Embryonic facial prominence (tissue), 1 donor: ENCODE data around the gene TCF3.
"Not testable (repeated sequence)": the region's sequence is repeated elsewhere in the genome, so short reads cannot be mapped to it uniquely, and the experiment has no call there.

Source experiments
- DNase-seq: peaks from one replicate; pipeline ENCODE4 v3.0.0-alpha.2; 2016; ENCODE audit errors: extremely low spot score

The TCF3 gene

DNA sequence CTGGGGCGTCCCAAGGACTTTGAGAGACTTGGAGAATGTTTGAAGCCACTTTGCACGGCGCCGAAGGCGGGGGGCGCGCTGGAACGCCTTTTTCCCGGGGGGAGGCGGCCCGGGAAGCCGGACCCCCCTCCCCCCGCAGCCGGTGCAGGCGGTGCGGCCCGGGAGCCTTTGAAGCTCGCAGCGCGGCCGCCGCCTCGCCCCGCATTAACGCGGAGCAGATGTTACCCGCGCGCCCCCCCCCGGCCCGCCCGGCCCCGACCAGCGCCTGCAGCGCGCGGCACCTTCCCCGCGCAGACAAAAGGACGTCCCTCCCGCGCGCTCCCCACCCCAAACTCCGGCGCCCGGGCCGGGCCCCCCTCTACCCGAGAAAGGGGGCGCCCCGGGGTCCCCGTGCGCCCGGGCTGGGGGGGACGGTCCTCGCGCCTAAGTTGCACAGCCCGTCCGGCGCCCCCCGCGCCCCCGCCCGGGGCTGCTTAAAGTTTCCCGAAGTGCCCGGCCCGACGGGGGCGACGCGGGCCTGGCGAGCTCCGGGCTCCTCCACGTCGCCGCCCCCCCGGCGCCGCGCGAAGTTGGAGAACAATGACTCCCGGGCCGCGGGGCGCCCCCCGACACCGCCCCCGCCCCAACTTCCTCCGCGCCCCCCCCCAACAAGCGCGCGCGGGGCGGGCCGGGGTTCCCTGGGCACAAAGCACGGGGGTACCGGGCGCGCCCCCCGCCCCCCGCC is 685 bp downstream of the TCF3 start:
- DNase-seq = no peak

- DNase-seq = peak; percentile 46
Observed at GRCh38 chr19:1650650-1651567, 1.5 kb downstream of the TCF3 start.

- DNase-seq = no peak
Observed at GRCh38 chr19:1649706-1650649, 2.4 kb downstream of the TCF3 start.

- no peak for DNase-seq
Observed at GRCh38 chr19:1648920-1649541, 3.4 kb downstream of the TCF3 start.

GRCh38 chr19:1648459-1648849 is 4.0 kb downstream of the TCF3 start:
- DNase-seq = no peak

GRCh38 chr19:1647501-1648458 is 4.6 kb downstream of the TCF3 start:
- no peak for DNase-seq

GRCh38 chr19:1646659-1647453 is 5.6 kb downstream of the TCF3 start:
- no peak for DNase-seq

GRCh38 chr19:1646149-1646548 is 6.3 kb downstream of the TCF3 start:
- DNase-seq = no peak

DNA sequence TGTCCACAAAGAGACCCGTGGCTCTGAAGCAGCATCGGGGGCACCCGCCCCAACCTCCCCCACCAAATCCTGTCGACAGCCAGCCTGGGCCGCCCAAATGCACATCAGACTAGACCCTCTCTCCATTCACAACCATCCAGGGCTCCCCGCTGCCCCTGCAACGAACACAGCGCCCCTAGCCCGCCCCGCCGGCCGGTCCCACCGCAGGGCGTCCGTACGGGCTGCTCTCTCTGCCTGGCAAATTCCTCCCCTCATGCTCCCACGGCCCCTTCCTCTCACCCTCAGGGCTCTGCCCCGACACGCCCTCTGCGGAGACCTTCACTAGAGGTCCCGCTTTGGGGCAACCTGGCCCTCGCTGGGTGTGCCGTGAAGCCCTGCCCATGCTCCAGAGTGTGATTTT is 7.1 kb downstream of the TCF3 start:
- DNase-seq = no peak

GRCh38 chr19:1644070-1644469 is 8.3 kb downstream of the TCF3 start:
- no peak for DNase-seq

GRCh38 chr19:1640893-1641448 is 11.4 kb downstream of the TCF3 start:
- not testable (repeated sequence) for DNase-seq

DNA sequence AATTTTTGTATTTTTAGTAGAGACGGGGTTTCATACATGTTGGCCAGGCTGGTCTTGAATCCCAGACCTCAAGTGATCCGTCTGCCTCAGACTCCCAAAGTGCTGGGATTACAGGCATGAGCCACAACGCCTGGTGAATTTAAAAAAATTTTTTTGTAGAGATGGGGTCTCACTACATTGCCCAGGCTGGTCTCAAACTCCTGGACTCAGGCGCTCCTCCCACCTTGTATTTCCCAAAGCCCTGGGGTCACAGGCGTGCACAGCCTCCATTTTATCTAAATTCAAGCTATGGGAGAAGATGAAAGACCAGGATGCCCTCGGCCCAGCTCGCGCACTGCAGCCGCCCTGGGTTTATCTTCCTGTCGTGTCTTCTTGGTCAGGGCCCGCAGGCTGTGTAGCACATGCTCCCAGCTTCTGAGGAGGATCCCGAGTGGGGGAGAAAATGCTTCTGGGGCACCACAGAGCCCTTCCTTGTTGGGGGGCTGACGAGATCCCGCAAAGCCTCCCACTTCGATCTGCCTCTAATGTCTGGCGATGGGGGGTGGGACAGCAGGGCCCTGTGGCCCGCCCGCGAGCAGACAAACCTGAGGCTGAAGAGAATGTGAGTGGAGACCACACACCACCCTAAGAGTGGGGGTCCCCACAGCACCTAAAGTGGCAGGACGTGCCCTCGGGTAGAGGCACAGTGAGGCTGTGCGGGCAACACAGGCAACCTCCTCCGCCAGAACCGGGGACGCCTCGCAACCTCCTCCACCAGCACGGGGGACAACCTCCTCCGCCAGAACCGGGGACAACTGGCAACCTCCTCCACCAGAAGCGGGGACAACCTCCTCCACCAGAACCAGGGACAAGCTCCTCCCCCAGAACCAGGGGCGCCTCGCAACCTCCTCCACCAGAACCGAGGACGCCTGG is 15.8 kb downstream of the TCF3 start:
- DNase-seq = no peak

GRCh38 chr19:1634938-1635243 is 17.5 kb downstream of the TCF3 start:
- no peak for DNase-seq

- no peak for DNase-seq
Observed at GRCh38 chr19:1634242-1634937, 18.0 kb downstream of the TCF3 start.

GRCh38 chr19:1633269-1633826 is 19.1 kb downstream of the TCF3 start:
- no peak for DNase-seq

DNA sequence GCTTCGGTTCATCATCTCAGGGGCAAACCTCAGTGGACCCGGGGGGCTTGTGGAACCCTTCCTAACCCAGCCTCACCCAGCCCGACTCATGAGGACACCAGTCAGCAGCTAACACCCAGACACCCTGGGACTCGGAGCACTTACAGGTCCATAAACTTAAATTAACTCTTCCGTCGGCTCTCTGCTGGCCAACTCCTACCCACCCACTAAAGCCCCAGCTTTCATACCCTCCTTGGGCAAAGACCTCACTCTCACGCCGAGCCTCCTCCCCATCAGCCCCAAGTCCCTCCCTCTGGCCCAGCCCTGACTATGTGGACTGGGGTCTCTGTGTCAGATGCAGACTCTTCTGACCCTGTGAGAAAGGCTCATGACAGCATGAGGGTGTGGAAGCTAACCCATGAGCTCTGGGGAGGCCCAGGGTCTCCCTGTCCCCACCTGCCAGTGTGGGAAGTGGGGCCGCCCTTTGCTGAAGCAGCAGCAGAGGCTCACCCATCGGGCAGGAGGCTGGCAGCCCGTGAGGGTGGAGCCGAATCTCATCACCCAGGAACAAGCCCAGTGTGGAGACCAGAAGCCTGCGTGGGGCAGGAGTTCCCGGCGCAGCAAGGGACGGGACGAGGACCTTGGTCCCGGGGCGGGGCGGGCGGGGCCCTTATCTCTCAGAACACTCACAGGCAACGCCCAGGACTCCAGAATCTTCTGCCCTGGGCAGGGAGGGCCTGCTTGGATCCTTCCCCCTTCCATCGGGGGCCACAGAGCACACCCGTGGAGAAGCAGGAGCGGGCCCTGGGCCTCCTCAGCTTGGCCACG is 19.8 kb downstream of the TCF3 start:
- no peak for DNase-seq
